CD14-positive monocyte (primary cell): ENCODE measurements around the gene TBL1XR1. TPM values are rescaled to one million over a fixed set of nuclear protein-coding genes. Genes with fewer than 3 reads are reported as not detected.

ENCODE experiments used
- DNase-seq, 3 donors: peaks; one replicate each; pipeline ENCODE4 v3.0.0-alpha.2; 2011 to 2022
- H2AFZ ChIP-seq: 2 replicates; pipeline ENCODE4 v1.6.0; 2012; ENCODE audit warnings: mild to moderate bottlenecking, low read depth, low read length, inconsistent platforms; ENCODE audit not compliant: insufficient read depth, poor library complexity, severe bottlenecking
- H3K27ac ChIP-seq, 2 donors: 1 replicate in 1 of 2; 2 replicates in 1 of 2; pipeline ENCODE4 v1.5.1; 2012 to 2013; ENCODE audit warnings: low read length in 2 of 2, control low read depth in 1 of 2, inconsistent platforms in 1 of 2, low read depth in 1 of 2, mild to moderate bottlenecking in 1 of 2
- H3K27me3 ChIP-seq, 2 donors: one replicate each; pipeline versions ENCODE4 v1.6.0 to v1.6.1; 2011 to 2013; ENCODE audit warnings: low read length in 2 of 2; ENCODE audit not compliant: control insufficient read depth in 2 of 2, insufficient read depth in 2 of 2
- H3K36me3 ChIP-seq, 2 donors: replicated peaks in 1 of 2; 1 replicate in 1 of 2; 2 replicates in 1 of 2; pipeline versions ENCODE4 v1.5.1 to v1.6.1; 2012 to 2013; ENCODE audit warnings: low read length in 2 of 2, control low read depth in 1 of 2, inconsistent platforms in 1 of 2, mild to moderate bottlenecking in 1 of 2; ENCODE audit not compliant: insufficient read depth in 2 of 2, control insufficient read depth in 1 of 2
- H3K4me1 ChIP-seq, 2 donors: 1 replicate in 1 of 2; 2 replicates in 1 of 2; pipeline versions ENCODE4 v1.5.1 to v1.6.1; 2012 to 2013; ENCODE audit warnings: low read length in 2 of 2, control low read depth in 1 of 2, inconsistent platforms in 1 of 2, mild to moderate bottlenecking in 1 of 2, moderate library complexity in 1 of 2; ENCODE audit not compliant: insufficient read depth in 2 of 2, control insufficient read depth in 1 of 2
- H3K4me2 ChIP-seq: replicated peaks from 2 replicates; pipeline ENCODE3; 2012; ENCODE audit warnings: low read length, moderate library complexity, mild to moderate bottlenecking; ENCODE audit not compliant: poor library complexity, severe bottlenecking; ENCODE audit errors: extremely low read depth
- H3K4me3 ChIP-seq, 3 experiments: fragments of 200-600 bp in 1 of 3; sonication (generic) in 1 of 3; replicated peaks in 1 of 3; 1 replicate in 2 of 3; 2 replicates in 1 of 3; pipeline ENCODE4 v1.5.1; 2011 to 2013; ENCODE audit warnings: low read length in 3 of 3, mild to moderate bottlenecking in 3 of 3, control low read depth in 2 of 3, low read depth in 2 of 3, inconsistent platforms in 1 of 3, moderate library complexity in 1 of 3
- H3K79me2 ChIP-seq: 2 replicates; pipeline ENCODE4 v1.6.0; 2012; ENCODE audit warnings: mild to moderate bottlenecking, control low read depth, inconsistent platforms, low read length, moderate library complexity; ENCODE audit not compliant: insufficient read depth
- H3K9ac ChIP-seq: 2 replicates; pipeline ENCODE4 v1.6.0; 2017; ENCODE audit warnings: low read length, mild to moderate bottlenecking; ENCODE audit not compliant: insufficient read depth, poor library complexity, severe bottlenecking
- H3K9me3 ChIP-seq, 2 donors: replicated peaks in 1 of 2; 1 replicate in 1 of 2; 2 replicates in 1 of 2; pipeline versions ENCODE4 v1.5.1 to v1.6.1; 2012 to 2013; ENCODE audit warnings: low read length in 2 of 2, control low read depth in 1 of 2; ENCODE audit not compliant: control insufficient read depth in 1 of 2, insufficient read depth in 1 of 2
- H4K20me1 ChIP-seq: 2 replicates; pipeline ENCODE4 v1.6.0; 2012; ENCODE audit warnings: mild to moderate bottlenecking, low read length, control low read depth, moderate library complexity; ENCODE audit not compliant: insufficient read depth
- H3K27ac Mint-ChIP-seq, 7 donors: one replicate each; pipeline ENCODE4 v1.8.0; 2020; ENCODE audit warnings: mild to moderate bottlenecking in 7 of 7, mixed read lengths in 7 of 7, moderate library complexity in 6 of 7, inconsistent platforms in 2 of 7
- H3K27me3 Mint-ChIP-seq, 3 donors: one replicate each; pipeline ENCODE4 v1.8.0; 2021 to 2022; ENCODE audit warnings: low read depth in 3 of 3, mild to moderate bottlenecking in 3 of 3, mixed read lengths in 3 of 3, moderate library complexity in 3 of 3, inconsistent platforms in 1 of 3
- H3K36me3 Mint-ChIP-seq, 2 donors: one replicate each; pipeline ENCODE4 v1.8.0; 2020; ENCODE audit warnings: mixed read lengths in 2 of 2, inconsistent platforms in 1 of 2, mild to moderate bottlenecking in 1 of 2
- H3K4me1 Mint-ChIP-seq: one replicate; pipeline ENCODE4 v1.8.0; 2020; ENCODE audit warnings: mild to moderate bottlenecking, mixed read lengths
- H3K4me3 Mint-ChIP-seq, 2 donors: one replicate each; pipeline ENCODE4 v1.8.0; 2020; ENCODE audit warnings: mild to moderate bottlenecking in 2 of 2, mixed read lengths in 2 of 2, moderate library complexity in 1 of 2
- H3K9me3 Mint-ChIP-seq, 7 donors: one replicate each; pipeline ENCODE4 v1.8.0; 2020 to 2022; ENCODE audit warnings: mixed read lengths in 7 of 7, mild to moderate bottlenecking in 6 of 7, moderate library complexity in 6 of 7, inconsistent platforms in 2 of 7
- WGBS: methylation state at CpG from one replicate; pipeline ENCODE4 v1.1.5; 2013; ENCODE audit warnings: missing lambda C conversion rate; ENCODE audit not compliant: insufficient coverage; 5-methylcytosine and 5-hydroxymethylcytosine counted together
- intact Hi-C, 2 donors: fragments of 100-400 bp; cut with micrococcal nuclease; formaldehyde crosslinking; loops; one replicate each; pipeline versions ENCODE4 v1.15.0 to v1.15.1; 2023
- polyA plus RNA-seq, 3 donors: library from polyadenylated mRNA; depleted of rRNA in 1 of 3; unstranded in 2 of 3; stranded (reverse) in 1 of 3; fragments of 300-500 nt in 2 of 3; fragments of >200 nt in 1 of 3; fragmentation: Illumina TruSeq in 2 of 3; gene quantifications; 1 replicate in 2 of 3; 2 replicates in 1 of 3; pipeline ENCODE4 v1.2.3, GENCODE V29; 2012 to 2021
- TF ChIP-seq, protein P1 (sequence below): fragments of 200-600 bp; IDR thresholded peaks from one replicate; pipeline ENCODE4 v1.8.0; 2022; ENCODE audit warnings: antibody characterized with exemption, mild to moderate bottlenecking

The TBL1XR1 gene
- polyA plus RNA-seq, 3 donors, result 10.2 to 20.4 (median 18.3) TPM

DNA sequence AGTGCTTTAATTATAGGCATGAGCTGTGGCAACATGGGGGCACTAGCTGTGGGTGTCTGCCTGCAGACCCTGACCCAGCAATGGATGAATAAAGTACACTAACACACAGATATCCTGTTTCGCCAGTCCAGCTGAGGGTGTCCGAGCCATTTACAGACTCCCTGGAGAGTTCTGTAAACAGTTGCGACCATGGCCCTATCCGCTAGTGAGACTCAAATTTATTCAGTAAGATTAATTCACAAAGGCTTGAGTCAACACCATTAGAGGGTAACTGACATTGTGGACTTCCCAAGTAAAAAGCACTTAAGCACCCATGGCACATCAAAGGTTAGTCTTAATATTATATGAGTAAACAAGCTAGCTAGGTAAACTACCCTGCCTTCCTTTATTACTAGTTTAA lies 161.6 kb downstream of the TBL1XR1 start:
- H3K36me3 ChIP-seq, result peaks cover 62 to 88% of the 10 kb centered on the region in 2 donors
- H3K4me2 ChIP-seq, result no peak overlapping the region
- Mint-ChIP-seq H3K36me3 (peaks cover 67 to 80% of the 10 kb centered on the region in 2 donors), H3K27ac (no peak overlapping the region), H3K4me1 (no peaks in the 10 kb centered on the region), H3K27me3 (no peaks in the 10 kb centered on the region), H3K9me3 (no peaks in the 10 kb centered on the region), H3K4me3 (no peak overlapping the region)
- H3K79me2 ChIP-seq, result no peaks in the 10 kb centered on the region
- no peak overlapping the region for H3K4me3 ChIP-seq
- no peak overlapping the region for H2AFZ ChIP-seq
- no peaks in the 10 kb centered on the region for H3K27me3 ChIP-seq
- DNase-seq, result no peak
- intact Hi-C loops, result no loop called here
- TF ChIP-seq, protein P1, sequence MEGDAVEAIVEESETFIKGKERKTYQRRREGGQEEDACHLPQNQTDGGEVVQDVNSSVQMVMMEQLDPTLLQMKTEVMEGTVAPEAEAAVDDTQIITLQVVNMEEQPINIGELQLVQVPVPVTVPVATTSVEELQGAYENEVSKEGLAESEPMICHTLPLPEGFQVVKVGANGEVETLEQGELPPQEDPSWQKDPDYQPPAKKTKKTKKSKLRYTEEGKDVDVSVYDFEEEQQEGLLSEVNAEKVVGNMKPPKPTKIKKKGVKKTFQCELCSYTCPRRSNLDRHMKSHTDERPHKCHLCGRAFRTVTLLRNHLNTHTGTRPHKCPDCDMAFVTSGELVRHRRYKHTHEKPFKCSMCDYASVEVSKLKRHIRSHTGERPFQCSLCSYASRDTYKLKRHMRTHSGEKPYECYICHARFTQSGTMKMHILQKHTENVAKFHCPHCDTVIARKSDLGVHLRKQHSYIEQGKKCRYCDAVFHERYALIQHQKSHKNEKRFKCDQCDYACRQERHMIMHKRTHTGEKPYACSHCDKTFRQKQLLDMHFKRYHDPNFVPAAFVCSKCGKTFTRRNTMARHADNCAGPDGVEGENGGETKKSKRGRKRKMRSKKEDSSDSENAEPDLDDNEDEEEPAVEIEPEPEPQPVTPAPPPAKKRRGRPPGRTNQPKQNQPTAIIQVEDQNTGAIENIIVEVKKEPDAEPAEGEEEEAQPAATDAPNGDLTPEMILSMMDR, result no peak
- no peaks in the 10 kb centered on the region for H3K9me3 ChIP-seq
- no peaks in the 10 kb centered on the region for H4K20me1 ChIP-seq
- H3K4me1 ChIP-seq, result no peaks in the 10 kb centered on the region
- no peak overlapping the region for H3K9ac ChIP-seq
- whole genome bisulfite sequencing, result 93% methylated on average over 3 of the region's 4 CpGs
- H3K27ac ChIP-seq, result no peak overlapping the region

DNA sequence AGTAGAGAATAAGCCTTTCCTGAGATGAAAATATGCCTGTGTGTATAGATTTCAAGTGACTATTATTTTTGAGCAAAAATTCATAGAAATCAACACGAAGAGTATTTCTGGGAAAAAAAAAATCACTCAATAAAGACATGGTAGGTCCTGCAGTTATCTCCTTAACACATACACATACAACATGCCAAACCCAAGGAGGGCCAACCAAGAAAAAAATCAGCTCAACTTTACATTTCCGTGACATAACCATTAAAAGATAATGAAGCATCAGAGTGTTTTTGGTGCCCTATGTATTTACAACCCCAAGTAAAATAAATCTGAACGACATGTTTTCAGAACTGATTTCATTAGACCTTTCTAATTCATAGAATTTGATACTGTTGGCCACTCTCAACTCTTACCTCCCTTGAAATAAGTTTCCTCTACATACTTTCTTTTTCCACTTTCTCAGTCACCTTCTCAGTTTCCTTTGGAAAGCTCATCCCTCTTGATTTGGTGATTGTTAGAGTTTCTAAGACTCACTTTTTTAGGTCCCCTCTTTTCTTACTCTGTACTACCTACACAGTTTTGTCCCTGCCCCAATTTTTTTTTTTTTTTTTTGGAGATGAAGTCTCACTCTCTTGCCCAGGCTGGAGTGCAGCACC lies 162.3 kb downstream of the TBL1XR1 start:
- Histone ChIP-seq H3K4me1 (no peaks in the 10 kb centered on the region), H3K9ac (no peak overlapping the region), H3K4me3 (no peak overlapping the region), H3K27me3 (no peaks in the 10 kb centered on the region), H4K20me1 (no peaks in the 10 kb centered on the region), H3K9me3 (no peaks in the 10 kb centered on the region), H2AFZ (no peak overlapping the region), H3K79me2 (no peaks in the 10 kb centered on the region), H3K4me2 (no peak overlapping the region), H3K27ac (no peak overlapping the region), H3K36me3 (peaks cover 66 to 89% of the 10 kb centered on the region in 2 donors)
- intact Hi-C loops, result no loop called here
- TF ChIP-seq, protein P1, result no peak
- no peaks in the 10 kb centered on the region for H3K9me3 Mint-ChIP-seq
- DNase-seq, result no peak
- no peak overlapping the region for H3K4me3 Mint-ChIP-seq
- H3K36me3 Mint-ChIP-seq, result peaks cover 70 to 81% of the 10 kb centered on the region in 2 donors
- H3K27ac Mint-ChIP-seq, result peak overlapping the region in 3 of 7 donors; percentile 6 to 78 (median 61)
- H3K4me1 Mint-ChIP-seq, result no peaks in the 10 kb centered on the region
- H3K27me3 Mint-ChIP-seq, result no peaks in the 10 kb centered on the region
- 100% methylated on average over 3 of the region's 3 CpGs for WGBS
